HG03354 (cell line): ENCODE measurements around the gene PIGH.
A peak's percentile ranks its signal among the peaks of the same experiment; 100 is the strongest.
"Not testable (repeated sequence)": the region's sequence is repeated elsewhere in the genome, so short reads cannot be mapped to it uniquely, and the experiment has no call there.

Experiments used
- ATAC-seq: cut with Tn5 transposase; IDR thresholded peaks from one replicate; pipeline ENCODE4 v1.9.1; 2021; ENCODE audit warnings: mild to moderate bottlenecking; ENCODE audit not compliant: unreplicated experiment, poor library complexity, severe bottlenecking

The PIGH gene

DNA sequence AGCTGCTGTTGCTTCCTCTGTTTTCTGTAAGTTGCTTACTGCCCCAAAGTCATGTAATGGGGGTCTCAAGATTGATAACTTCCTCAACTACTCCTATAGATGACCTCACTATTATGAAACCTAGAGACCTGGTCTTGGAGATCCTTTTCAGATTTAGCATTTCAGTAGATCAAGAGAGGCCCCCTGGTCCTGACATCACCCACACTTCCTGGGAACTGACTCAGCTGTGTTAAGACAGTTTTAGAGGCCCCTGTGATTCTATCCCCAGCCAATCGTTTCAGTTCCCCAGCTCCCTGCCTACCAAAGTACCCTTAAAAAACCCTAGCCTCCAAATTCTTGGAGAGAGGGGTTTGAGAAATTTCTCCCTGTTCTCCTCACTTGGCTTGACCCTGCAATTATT, 10.4 kb upstream of the PIGH start:
- ATAC-seq, result no peak

- ATAC-seq, result no peak
These were observed 9.7 kb upstream of the PIGH start for GRCh38 chr14:67609642-67610310.

- ATAC-seq, result no peak
These were observed 7.6 kb upstream of the PIGH start for GRCh38 chr14:67607646-67608045.

GRCh38 chr14:67602995-67603545, 3.0 kb upstream of the PIGH start:
- ATAC-seq, result peak; percentile 80

- no peak for ATAC-seq
These were observed 2.0 kb upstream of the PIGH start for GRCh38 chr14:67602076-67602475.

DNA sequence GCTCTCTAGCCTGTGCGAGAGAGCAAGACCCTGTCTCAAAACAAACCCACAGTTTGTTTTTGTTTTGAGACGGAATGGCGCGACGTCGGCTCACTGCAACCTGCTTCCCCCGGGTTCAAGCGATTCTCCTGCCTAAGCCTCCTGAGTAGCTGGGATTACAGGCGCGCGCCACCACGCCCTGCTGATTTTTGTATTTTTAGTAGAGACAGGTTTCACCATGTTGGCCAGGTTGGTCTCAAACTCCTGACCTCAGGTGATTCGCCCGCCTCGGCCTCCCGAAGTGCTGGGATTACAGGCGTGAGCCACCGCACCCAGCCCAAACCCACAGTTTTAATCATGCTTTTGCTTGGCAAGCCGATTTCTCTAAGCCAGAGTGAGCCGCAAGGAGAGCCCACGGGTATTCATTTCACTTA, 500 bp upstream of the PIGH start:
- ATAC-seq, result not testable (repeated sequence)

DNA sequence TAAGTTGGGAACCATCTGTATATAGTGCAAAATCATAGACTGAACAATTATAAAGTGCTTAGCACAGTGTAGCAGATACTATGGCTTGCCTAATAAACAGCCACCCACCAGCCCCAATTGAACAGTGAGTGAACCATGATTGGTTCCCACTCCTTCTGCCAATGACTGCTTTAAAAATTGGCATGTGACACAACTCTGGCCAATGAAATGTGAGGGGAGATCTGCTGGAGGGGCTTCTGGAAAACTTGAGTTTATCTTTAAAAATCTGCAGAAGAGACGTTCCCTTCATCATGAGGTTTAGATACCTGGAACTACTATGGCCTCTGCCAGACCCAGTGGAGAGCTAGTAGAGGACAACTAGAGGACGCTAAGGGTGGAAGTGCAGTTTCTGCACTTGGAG, 4.7 kb downstream of the PIGH start:
- ATAC-seq, result no peak

DNA sequence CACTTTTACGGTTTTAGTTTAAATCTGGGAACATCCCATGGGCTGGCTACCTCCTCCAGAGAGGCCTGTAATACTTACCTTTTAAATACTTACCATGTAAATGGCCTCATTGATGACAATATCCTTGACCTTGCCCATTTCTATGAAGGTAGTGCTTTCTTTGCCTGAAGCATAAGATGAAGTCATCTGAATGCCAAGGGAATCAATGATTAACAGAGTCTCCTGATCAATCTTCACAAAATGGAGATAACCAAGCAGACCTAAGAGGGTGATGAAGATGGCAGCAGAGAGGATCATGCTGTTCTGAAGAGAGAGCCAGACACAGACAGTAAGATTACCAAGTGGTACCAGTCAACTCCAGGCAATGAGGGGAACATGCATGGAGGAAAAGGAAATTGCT, 6.4 kb downstream of the PIGH start:
- not testable (repeated sequence) for ATAC-seq

DNA sequence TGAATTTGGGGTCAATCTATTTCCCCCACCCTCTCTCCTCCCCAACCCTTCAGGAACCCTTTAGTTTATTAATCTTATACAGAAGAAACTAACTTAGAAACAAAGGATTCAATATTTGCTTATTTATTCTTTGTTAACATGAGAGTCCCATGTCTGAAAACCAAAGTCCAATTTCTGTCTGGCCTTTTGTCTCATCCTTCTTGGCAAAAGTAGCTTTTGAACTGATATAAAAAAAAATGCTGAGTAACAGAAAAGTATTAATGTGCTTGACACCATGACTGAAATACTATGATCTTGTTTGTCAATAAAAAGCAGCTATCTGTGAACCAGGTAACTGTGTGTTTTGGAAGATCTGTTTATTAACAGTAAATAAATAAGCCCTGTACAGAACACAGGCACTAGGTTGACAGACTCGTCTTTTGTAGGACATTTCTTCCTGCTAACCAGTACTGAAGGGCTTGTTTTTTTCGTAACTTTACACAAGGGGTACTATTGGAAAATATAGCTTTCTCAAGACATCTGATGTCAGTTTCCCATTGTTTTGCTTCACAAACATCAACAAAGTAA, 10.8 kb downstream of the PIGH start:
- ATAC-seq, result no peak

DNA sequence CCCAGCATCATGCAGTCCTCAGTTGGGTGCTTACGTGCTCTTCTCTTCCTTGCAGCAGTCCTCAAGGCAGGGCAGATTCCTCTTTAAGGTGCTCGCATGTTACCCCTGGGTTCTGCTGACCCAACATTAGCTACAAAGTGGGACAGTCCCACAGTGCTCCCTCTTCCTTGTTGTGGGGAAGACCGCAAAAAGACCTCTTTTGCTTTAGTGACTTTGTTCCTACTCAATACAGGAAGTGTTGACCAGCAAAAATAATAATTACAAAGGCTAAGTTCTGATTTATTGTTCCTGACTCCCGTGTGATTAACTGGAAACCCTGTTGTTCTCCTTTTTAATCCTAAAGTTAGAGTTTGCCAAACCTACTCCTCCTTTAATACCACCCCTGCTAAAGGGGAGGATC, 13.7 kb downstream of the PIGH start:
- no peak for ATAC-seq

DNA sequence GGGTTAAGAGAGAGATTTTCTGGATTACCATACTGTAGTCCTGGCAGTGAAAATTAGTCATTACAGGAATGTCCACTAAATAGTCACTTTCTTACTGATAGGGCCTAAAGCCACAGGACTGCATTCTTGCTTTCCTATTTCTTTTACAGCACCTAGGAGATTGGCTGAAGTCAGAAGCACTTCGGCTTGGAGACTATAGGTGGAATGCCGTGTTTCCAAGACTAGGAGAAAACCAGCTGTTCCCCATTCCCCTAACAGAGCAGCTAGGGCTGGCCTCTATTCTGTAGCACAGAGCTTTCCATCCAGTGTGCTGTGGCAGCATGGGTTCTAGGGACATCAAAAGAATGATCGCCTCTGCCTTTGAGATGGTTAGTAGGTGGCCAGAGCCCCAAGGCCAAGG, 15.1 kb downstream of the PIGH start:
- ATAC-seq, result no peak

GRCh38 chr14:67583711-67584644, 16.1 kb downstream of the PIGH start:
- peak; percentile 56 for ATAC-seq

GRCh38 chr14:67582061-67582460, 18.0 kb downstream of the PIGH start:
- no peak for ATAC-seq

DNA sequence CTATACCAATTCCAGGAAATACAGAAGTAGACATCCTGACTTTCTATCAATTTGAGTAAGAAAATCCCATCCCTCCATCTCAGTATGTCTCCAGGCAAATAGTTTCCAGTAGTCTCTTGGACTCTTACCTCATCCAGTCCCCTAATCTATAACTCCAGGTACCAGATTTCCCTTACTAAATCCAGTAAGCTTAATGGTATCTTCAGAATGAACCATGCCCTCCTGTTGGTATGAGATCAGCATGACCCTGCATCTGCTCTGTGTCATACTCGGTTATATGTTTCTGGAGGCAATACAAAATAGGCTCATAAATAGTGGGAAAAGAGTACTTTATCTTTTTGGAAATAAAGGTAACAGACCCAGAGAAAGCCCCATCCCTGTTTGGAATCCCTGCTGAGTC, 18.4 kb downstream of the PIGH start:
- ATAC-seq, result no peak

GRCh38 chr14:67580336-67581171, 19.5 kb downstream of the PIGH start:
- ATAC-seq, result no peak

DNA sequence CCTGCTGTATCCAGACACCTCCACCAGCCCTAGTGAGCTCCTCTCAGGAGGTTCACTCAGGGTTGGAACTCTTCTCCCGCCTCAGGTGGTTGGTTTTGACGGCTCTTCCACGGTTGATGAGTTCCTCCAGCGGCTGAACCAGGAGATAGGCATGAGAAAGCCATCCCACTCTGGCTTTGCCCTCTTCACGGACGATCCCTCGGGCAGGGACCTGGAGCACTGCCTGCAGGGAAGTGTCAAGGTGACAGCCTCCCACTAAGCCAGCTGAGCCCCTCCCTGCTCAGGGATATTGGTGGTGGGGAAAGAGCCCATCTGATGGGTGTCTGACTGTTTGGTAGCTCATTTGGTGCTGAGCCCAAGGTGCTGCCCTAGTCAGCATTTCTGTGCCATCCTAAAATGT, 20.4 kb downstream of the PIGH start:
- no peak for ATAC-seq

DNA sequence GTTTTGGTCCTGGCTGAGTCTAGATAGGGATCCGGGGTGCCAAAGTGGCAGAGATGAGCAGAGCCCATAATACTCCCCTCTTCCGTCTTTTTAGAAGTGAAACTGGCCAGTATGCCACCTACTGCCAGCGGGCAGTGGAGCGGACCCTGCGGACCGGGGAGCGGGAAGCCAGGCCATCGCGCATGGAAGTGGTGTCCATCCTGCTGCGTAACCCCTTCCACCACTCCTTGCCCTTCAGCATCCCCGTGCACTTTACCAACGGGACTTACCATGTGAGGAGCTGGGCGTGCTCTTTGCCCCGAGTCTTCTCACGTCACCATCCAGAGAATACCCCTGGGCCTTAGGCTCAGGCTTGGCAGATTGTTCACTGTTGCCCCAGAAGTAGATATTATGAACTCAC, 21.0 kb downstream of the PIGH start:
- ATAC-seq, result no peak

GRCh38 chr14:67577909-67578749, 21.9 kb downstream of the PIGH start:
- no peak for ATAC-seq
